Left cardiac atrium (tissue), 4 donors: ENCODE results near the gene TRIM54. TPM values are rescaled to one million over a fixed set of nuclear protein-coding genes. Genes with fewer than 3 reads are reported as not detected.
"Not testable (repeated sequence)": the region's sequence is repeated elsewhere in the genome, so short reads cannot be mapped to it uniquely, and the experiment has no call there.

Experiments used
- ATAC-seq, 2 donors: fragments of 200-7000 bp; cut with Tn5 transposase; one replicate each; pipeline ENCODE4 v1.9.1; 2020; ENCODE audit warnings: mild to moderate bottlenecking in 2 of 2, moderate library complexity in 2 of 2
- DNase-seq: peaks from one replicate; pipeline ENCODE4 v3.0.0-alpha.2; 2020
- intact Hi-C, 2 donors: fragments of 100-400 bp; cut with DNase I; formaldehyde crosslinking; loops; one replicate each; pipeline versions ENCODE4 v1.14.1 to v1.15.1; 2022 to 2023
- total RNA-seq, 2 donors: library from RNA; stranded (reverse); fragmentation: NEBNext Ultra II Directional; extraction: Animal tissue kit (Norgen Biotek cat#: 25700); gene quantifications; one replicate each; pipeline ENCODE4 v1.2.1, GENCODE V29; 2021
- donor health status: DM: no; HTN: yes; CAD: no.
- donor health status: DM: no; HTN: yes; CAD: no; lungs with severe emphysema.
- donor health status: DM: yes; HTN: yes; CAD: no.
- donor health status: Dilated cardiomyopathy.

The TRIM54 gene
- total RNA-seq, 2 donors from 2014 or later, result 92.1 to 105 TPM

GRCh38 chr2:27303093-27304025, 21.1 kb downstream of the TRIM54 start:
- DNase-seq, result peak; percentile 40
- intact Hi-C loops, result loop anchor here in 1 of 2 donors (2.0 kb wide), 1 partner anchor 53 kb away; no protein-coding TSS in a partner anchor

DNA sequence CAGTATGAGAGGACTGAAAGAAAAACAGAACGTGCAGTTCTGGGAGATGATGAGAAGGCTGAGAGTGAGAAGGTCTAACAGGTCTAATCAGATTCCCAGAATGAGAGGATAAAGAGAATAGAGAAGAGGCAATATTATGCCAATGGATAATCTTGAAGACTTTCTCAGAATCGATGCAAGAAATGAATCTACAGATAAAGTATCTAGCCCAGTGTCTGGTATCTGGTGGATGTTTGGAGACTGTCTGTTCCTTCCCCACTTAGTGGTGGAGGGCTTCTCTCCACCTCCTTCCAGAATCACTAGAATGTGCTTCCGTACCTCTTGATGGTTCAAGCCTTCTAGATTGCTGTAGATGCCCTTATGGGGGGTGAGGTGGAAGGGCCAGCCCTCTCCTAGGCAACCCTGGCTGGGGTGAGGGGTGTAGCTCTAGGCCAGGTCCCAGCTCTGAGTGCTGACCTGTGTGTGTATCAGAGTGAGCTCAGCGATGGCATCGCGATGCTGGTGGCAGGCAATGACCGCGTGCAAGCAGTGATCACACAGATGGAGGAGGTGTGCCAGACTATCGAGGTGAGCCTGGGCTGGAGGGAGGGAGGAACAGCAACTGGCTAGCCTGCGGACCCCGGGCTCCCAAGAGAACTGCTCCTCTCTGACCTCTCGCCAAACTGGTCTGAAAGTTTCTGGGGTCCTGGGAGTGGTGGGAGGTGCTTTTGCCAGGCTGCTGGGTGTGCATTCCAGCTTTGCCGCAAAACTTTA, 22.4 kb downstream of the TRIM54 start:
- ATAC-seq, result no peak
- DNase-seq, result no peak
- intact Hi-C loops, result no loop called here

More at GRCh38 chr2:27303093-27304025, 21.1 kb downstream of the TRIM54 start:
- peak; percentile 53 to 65 for ATAC-seq

GRCh38 chr2:27305516-27305915, 23.3 kb downstream of the TRIM54 start:
- no peak for DNase-seq
- intact Hi-C loops, result no loop called here
- ATAC-seq, result no peak

GRCh38 chr2:27306136-27306535, 23.9 kb downstream of the TRIM54 start:
- ATAC-seq (peak in 1 of 2 donors; percentile 1), DNase-seq (no peak)
- intact Hi-C loops, result no loop called here

- intact Hi-C loops, result no loop called here
- ATAC-seq (peak in 1 of 2 donors; percentile 4), DNase-seq (peak; percentile 25)
Observed at GRCh38 chr2:27306573-27307286, 24.5 kb downstream of the TRIM54 start.

GRCh38 chr2:27307287-27307544, 25.0 kb downstream of the TRIM54 start:
- DNase-seq (no peak), ATAC-seq (no peak)

GRCh38 chr2:27307545-27308358, 25.5 kb downstream of the TRIM54 start:
- DNase-seq (peak; percentile 40), ATAC-seq (peak in 1 of 2 donors; percentile 8)
- intact Hi-C loops, result no loop called here

More at GRCh38 chr2:27307287-27307544, 25.0 kb downstream of the TRIM54 start:
- intact Hi-C loops, result no loop called here

DNA sequence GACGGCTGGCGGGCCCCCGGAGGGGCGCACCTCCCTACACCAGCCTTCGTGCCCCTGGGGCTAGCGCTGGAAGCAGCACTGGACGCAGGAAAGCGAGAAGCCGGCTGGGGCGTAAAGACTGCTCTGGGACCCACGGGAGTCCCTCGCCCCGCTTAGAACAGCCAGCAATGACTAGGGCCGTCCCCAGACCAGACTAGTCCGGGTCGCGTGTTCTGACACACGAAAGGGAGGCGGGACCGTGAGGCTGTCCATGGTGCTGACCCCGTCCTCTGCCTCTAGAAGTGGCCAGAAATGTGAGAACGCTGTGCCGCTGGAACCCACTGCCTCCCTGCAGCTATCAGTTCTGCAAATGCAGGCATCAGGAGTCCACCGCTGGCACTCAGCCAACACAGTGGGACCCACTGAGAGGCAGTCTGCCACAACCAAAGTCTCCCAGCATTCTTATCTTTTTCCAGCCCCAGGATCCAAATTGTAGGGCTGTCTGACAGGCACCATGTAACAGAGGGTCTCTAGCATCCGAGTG, 26.2 kb downstream of the TRIM54 start, which contains the start of gene UCN:
Gene UCN (minus strand): TSS at position 87 of the 523 bp plus-strand sequence. CDS start 550 bp downstream, outside the sequence.
- intact Hi-C loops, result no loop called here
- peak; percentile 22 to 38 for ATAC-seq
- peak; percentile 56 for DNase-seq

- DNase-seq, result no peak
Observed at GRCh38 chr2:27309651-27310050, 27.4 kb downstream of the TRIM54 start.

DNA sequence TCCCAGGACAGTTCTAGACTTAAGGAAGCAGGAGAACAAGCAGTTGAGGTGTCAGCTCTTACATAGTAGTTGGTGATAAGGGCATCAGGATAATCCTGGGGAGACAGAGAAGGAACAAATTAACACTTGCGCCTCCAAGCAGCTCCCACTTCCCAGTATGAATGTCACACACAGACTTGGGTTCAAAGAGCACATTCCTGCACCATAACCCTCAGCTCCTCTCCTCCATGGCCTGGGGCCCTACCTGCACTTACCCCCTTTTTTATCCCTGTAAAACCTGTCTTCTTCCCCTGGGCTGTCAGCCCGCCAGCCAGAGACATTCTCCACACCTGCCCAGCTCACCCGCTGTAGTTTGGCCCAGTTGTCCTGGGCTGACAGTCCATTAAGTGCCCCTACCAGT, 29.9 kb downstream of the TRIM54 start:
- ATAC-seq (no peak), DNase-seq (no peak)
- intact Hi-C loops, result no loop called here

More at GRCh38 chr2:27309651-27310050, 27.4 kb downstream of the TRIM54 start:
- intact Hi-C loops, result no loop called here
- ATAC-seq, result no peak

GRCh38 chr2:27313882-27314645, 31.8 kb downstream of the TRIM54 start:
- DNase-seq, result no peak
- ATAC-seq, result no peak
- intact Hi-C loops, result no loop called here

DNA sequence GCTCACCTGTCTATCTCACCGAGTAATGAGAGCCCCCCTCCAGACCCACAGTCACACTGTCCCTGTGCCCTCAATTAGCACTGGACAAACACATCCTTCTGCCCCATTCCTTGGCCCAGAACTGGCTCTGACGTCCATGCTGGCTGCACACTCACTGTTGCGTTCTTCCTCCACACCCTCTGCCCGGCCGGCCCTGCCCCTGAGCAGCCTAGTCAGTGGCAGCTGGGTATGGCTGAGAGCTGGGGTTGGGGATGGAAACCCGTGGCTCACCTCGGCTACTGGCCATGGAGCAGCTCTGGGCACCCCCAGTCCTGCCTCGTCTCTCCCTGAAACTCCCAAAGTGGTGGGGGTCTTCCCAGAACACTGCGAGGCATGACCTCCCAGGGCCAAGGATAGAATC, 32.5 kb downstream of the TRIM54 start:
- no peak for ATAC-seq

GRCh38 chr2:27315122-27315521, 32.9 kb downstream of the TRIM54 start:
- intact Hi-C loops, result no loop called here
- no peak for ATAC-seq

More for the DNA sequence above, 32.5 kb downstream of the TRIM54 start:
- no peak for DNase-seq
- intact Hi-C loops, result no loop called here

GRCh38 chr2:27316655-27317412, 34.6 kb downstream of the TRIM54 start:
- intact Hi-C loops, result no loop called here
- ATAC-seq (peak in 1 of 2 donors; percentile 6), DNase-seq (peak; percentile 26)

More at GRCh38 chr2:27315122-27315521, 32.9 kb downstream of the TRIM54 start:
- no peak for DNase-seq

GRCh38 chr2:27319839-27320238, 37.6 kb downstream of the TRIM54 start:
- intact Hi-C loops, result loop anchor here in 1 of 2 donors (5.0 kb wide), 1 partner anchor 47 kb away; no protein-coding TSS in a partner anchor
- ATAC-seq, DNase-seq: not testable (repeated sequence)

DNA sequence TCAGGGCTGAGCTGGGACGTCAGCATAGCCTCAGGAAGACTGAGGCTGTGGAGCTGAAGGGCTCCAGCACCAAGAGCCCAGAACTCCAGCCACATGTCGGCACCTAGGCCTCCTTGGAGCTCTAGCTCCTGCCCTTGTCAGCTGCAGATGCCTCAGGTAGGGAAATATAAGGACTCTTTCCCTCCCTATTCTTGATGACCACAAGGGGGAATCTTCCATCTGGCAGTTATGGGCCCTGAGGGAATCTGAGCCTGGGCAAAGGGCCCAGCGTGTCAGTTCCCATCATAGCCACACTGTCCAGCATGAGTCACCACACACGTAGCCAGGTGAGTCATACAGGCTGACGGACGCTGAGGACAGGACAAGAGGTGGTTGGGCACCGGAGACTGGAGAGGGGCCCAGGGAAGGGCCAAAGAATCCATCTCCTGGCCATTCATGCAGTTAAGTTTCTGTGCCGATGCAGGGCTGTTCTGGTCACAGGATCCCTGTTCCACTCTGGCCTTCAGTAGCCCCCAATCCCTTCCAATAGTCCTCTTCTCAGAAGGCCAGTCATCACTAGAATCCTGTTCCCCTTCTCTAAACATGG, 38.8 kb downstream of the TRIM54 start:
- peak; percentile 63 to 84 for ATAC-seq
- intact Hi-C loops, result loop anchor here in 1 of 2 donors (5.0 kb wide), 1 partner anchor 46 kb away; no protein-coding TSS in a partner anchor
- peak; percentile 84 for DNase-seq
